ENCODE data around the gene LOXHD1. TPM values are rescaled to one million over a fixed set of nuclear protein-coding genes. Genes with fewer than 3 reads are reported as not detected.

LOXHD1 gene
- total and polyA plus RNA-seq, 5 donors, result 0.15 to 0.54 (median 0.31) TPM

- Histone ChIP-seq H3K4me1 (ENCODE audit: control insufficient read depth, insufficient read depth, low read length) (peaks cover 3% of the 10 kb centered on the region), H3K27me3 (ENCODE audit: control insufficient read depth, insufficient read depth) (no peaks in the 10 kb centered on the region), H3K9me3 (ENCODE audit: control insufficient read depth, low read length) (no peaks in the 10 kb centered on the region), H3K27ac (ENCODE audit: low read length) (no peak overlapping the region), H3K4me3 (ENCODE audit: low read length) (no peak overlapping the region)
- WGBS, result 53% methylated on average over 7 of the region's 7 CpGs
- DNase-seq, result no peak
- intact Hi-C loops (cut with DNase I), result no loop called here
- ATAC-seq, result no peak
These were observed 65.1 kb downstream of the LOXHD1 start for GRCh38 chr18:46591783-46592391.

- no peak for ATAC-seq
- no peaks in the 10 kb centered on the region for H3K9me3 ChIP-seq (ENCODE audit: control insufficient read depth, low read length)
- no peak overlapping the region for H3K4me3 ChIP-seq (ENCODE audit: low read length)
- intact Hi-C loops (cut with DNase I), result no loop called here
- whole genome bisulfite sequencing, result 66% methylated on average over 7 of the region's 7 CpGs
- no peaks in the 10 kb centered on the region for H3K27me3 ChIP-seq (ENCODE audit: control insufficient read depth, insufficient read depth)
- no peak overlapping the region for H3K27ac ChIP-seq (ENCODE audit: low read length)
- no peak for DNase-seq
- peaks cover 3% of the 10 kb centered on the region for H3K4me1 ChIP-seq (ENCODE audit: control insufficient read depth, insufficient read depth, low read length)
These were observed 66.9 kb downstream of the LOXHD1 start for GRCh38 chr18:46590103-46590502.

- Histone ChIP-seq H3K27me3 (ENCODE audit: control insufficient read depth, insufficient read depth) (no peaks in the 10 kb centered on the region), H3K9me3 (ENCODE audit: control insufficient read depth, low read length) (no peaks in the 10 kb centered on the region), H3K4me3 (ENCODE audit: low read length) (no peak overlapping the region), H3K4me1 (ENCODE audit: control insufficient read depth, insufficient read depth, low read length) (peaks cover 3% of the 10 kb centered on the region), H3K27ac (ENCODE audit: low read length) (no peak overlapping the region)
- DNase-seq (no peak), ATAC-seq (no peak)
- intact Hi-C loops (cut with DNase I), result no loop called here
- WGBS, result 73% methylated on average over 8 of the region's 8 CpGs
These were observed 67.9 kb downstream of the LOXHD1 start for GRCh38 chr18:46588971-46589660.

GRCh38 chr18:46587600-46587999 is 69.4 kb downstream of the LOXHD1 start:
- ATAC-seq (no peak), DNase-seq (no peak)
- H3K9me3 ChIP-seq (ENCODE audit: control insufficient read depth, low read length), result no peaks in the 10 kb centered on the region
- peaks cover 3% of the 10 kb centered on the region for H3K4me1 ChIP-seq (ENCODE audit: control insufficient read depth, insufficient read depth, low read length)
- intact Hi-C loops (cut with DNase I), result no loop called here
- WGBS, result 41% methylated on average over 3 of the region's 3 CpGs
- H3K27me3 ChIP-seq (ENCODE audit: control insufficient read depth, insufficient read depth), result no peaks in the 10 kb centered on the region
- H3K4me3 ChIP-seq (ENCODE audit: low read length), result no peak overlapping the region
- H3K27ac ChIP-seq (ENCODE audit: low read length), result no peak overlapping the region

- DNase-seq (no peak), ATAC-seq (no peak)
- Histone ChIP-seq H3K9me3 (ENCODE audit: control insufficient read depth, low read length) (no peaks in the 10 kb centered on the region), H3K4me3 (ENCODE audit: low read length) (no peak overlapping the region), H3K27me3 (ENCODE audit: control insufficient read depth, insufficient read depth) (no peaks in the 10 kb centered on the region), H3K27ac (ENCODE audit: low read length) (no peak overlapping the region), H3K4me1 (ENCODE audit: control insufficient read depth, insufficient read depth, low read length) (no peaks in the 10 kb centered on the region)
- WGBS, result 83% methylated on average over 3 of the region's 3 CpGs
- intact Hi-C loops (cut with DNase I), result no loop called here
These were observed 73.3 kb downstream of the LOXHD1 start for GRCh38 chr18:46583711-46584110.

GRCh38 chr18:46581648-46582047 is 75.4 kb downstream of the LOXHD1 start:
- Histone ChIP-seq H3K4me1 (ENCODE audit: control insufficient read depth, insufficient read depth, low read length) (no peaks in the 10 kb centered on the region), H3K27me3 (ENCODE audit: control insufficient read depth, insufficient read depth) (no peaks in the 10 kb centered on the region), H3K9me3 (ENCODE audit: control insufficient read depth, low read length) (no peaks in the 10 kb centered on the region), H3K27ac (ENCODE audit: low read length) (no peak overlapping the region), H3K4me3 (ENCODE audit: low read length) (no peak overlapping the region)
- intact Hi-C loops (cut with DNase I), result no loop called here
- ATAC-seq (no peak), DNase-seq (no peak)

GRCh38 chr18:46578987-46579386 is 78.0 kb downstream of the LOXHD1 start:
- Histone ChIP-seq H3K4me1 (ENCODE audit: control insufficient read depth, insufficient read depth, low read length) (no peaks in the 10 kb centered on the region), H3K4me3 (ENCODE audit: low read length) (no peak overlapping the region), H3K9me3 (ENCODE audit: control insufficient read depth, low read length) (no peaks in the 10 kb centered on the region), H3K27ac (ENCODE audit: low read length) (no peak overlapping the region), H3K27me3 (ENCODE audit: control insufficient read depth, insufficient read depth) (no peaks in the 10 kb centered on the region)
- intact Hi-C loops (cut with DNase I), result no loop called here
- DNase-seq, result no peak
- WGBS, result 94% methylated on average over 2 of the region's 2 CpGs
- ATAC-seq, result no peak

- Histone ChIP-seq H3K9me3 (ENCODE audit: control insufficient read depth, low read length) (no peaks in the 10 kb centered on the region), H3K27ac (ENCODE audit: low read length) (no peak overlapping the region), H3K4me1 (ENCODE audit: control insufficient read depth, insufficient read depth, low read length) (no peaks in the 10 kb centered on the region), H3K27me3 (ENCODE audit: control insufficient read depth, insufficient read depth) (no peaks in the 10 kb centered on the region), H3K4me3 (ENCODE audit: low read length) (no peak overlapping the region)
- no peak for DNase-seq
- 89% methylated on average over 11 of the region's 11 CpGs for WGBS
- no peak for ATAC-seq
- intact Hi-C loops (cut with DNase I), result no loop called here
These were observed 79.5 kb downstream of the LOXHD1 start for GRCh38 chr18:46577546-46577945.

- WGBS, result 94% methylated on average over 6 of the region's 6 CpGs
These were observed 81.2 kb downstream of the LOXHD1 start for GRCh38 chr18:46575851-46576250.

GRCh38 chr18:46574743-46575115 is 82.3 kb downstream of the LOXHD1 start:
- no peaks in the 10 kb centered on the region for H3K4me1 ChIP-seq (ENCODE audit: control insufficient read depth, insufficient read depth, low read length)
- H3K9me3 ChIP-seq (ENCODE audit: control insufficient read depth, low read length), result no peaks in the 10 kb centered on the region
- H3K27ac ChIP-seq (ENCODE audit: low read length), result no peak overlapping the region
- WGBS, result 84% methylated on average over 2 of the region's 2 CpGs
- DNase-seq, result no peak
- no peaks in the 10 kb centered on the region for H3K27me3 ChIP-seq (ENCODE audit: control insufficient read depth, insufficient read depth)
- intact Hi-C loops (cut with DNase I), result no loop called here
- no peak for ATAC-seq
- H3K4me3 ChIP-seq (ENCODE audit: low read length), result no peak overlapping the region

More at GRCh38 chr18:46575851-46576250, 81.2 kb downstream of the LOXHD1 start:
- H3K27me3 ChIP-seq (ENCODE audit: control insufficient read depth, insufficient read depth), result no peaks in the 10 kb centered on the region
- no peak overlapping the region for H3K27ac ChIP-seq (ENCODE audit: low read length)
- no peak for DNase-seq
- no peak overlapping the region for H3K4me3 ChIP-seq (ENCODE audit: low read length)
- no peaks in the 10 kb centered on the region for H3K9me3 ChIP-seq (ENCODE audit: control insufficient read depth, low read length)
- no peak for ATAC-seq
- no peaks in the 10 kb centered on the region for H3K4me1 ChIP-seq (ENCODE audit: control insufficient read depth, insufficient read depth, low read length)
- intact Hi-C loops (cut with DNase I), result no loop called here

- Histone ChIP-seq H3K27me3 (ENCODE audit: control insufficient read depth, insufficient read depth) (no peaks in the 10 kb centered on the region), H3K4me1 (ENCODE audit: control insufficient read depth, insufficient read depth, low read length) (no peaks in the 10 kb centered on the region), H3K9me3 (ENCODE audit: control insufficient read depth, low read length) (no peaks in the 10 kb centered on the region), H3K4me3 (ENCODE audit: low read length) (no peak overlapping the region), H3K27ac (ENCODE audit: low read length) (no peak overlapping the region)
- no peak for DNase-seq
- 96% methylated on average over 4 of the region's 4 CpGs for WGBS
- intact Hi-C loops (cut with DNase I), result no loop called here
- ATAC-seq, result no peak
These were observed 82.8 kb downstream of the LOXHD1 start for GRCh38 chr18:46574000-46574742.
